SH-SY5Y (cell line): ENCODE data around the gene NAV2.
A peak's percentile ranks its signal among the peaks of the same experiment; 100 is the strongest.

Experiments used
- GATA2 ChIP-seq: IDR thresholded peaks from 2 replicates; pipeline ENCODE4 v1.6.1; 2011; ENCODE audit warnings: mild to moderate bottlenecking, low read depth, low read length
- GATA3 ChIP-seq: IDR thresholded peaks from 2 replicates; pipeline ENCODE4 v1.6.1; 2011; ENCODE audit warnings: low read depth, mild to moderate bottlenecking, low read length, moderate library complexity

The NAV2 gene

GRCh38 chr11:19767627-19768151 lies 55.1 kb downstream of the NAV2 start:
- TF ChIP-seq GATA3, result no peak
- peak; percentile 41 for TF ChIP-seq GATA2

- TF ChIP-seq GATA2, result no peak
- TF ChIP-seq GATA3, result no peak
Measured at GRCh38 chr11:19768197-19768596, 55.6 kb downstream of the NAV2 start.

- no peak for TF ChIP-seq GATA2
- TF ChIP-seq GATA3, result no peak
Measured at GRCh38 chr11:19768815-19769214, 56.2 kb downstream of the NAV2 start.

DNA sequence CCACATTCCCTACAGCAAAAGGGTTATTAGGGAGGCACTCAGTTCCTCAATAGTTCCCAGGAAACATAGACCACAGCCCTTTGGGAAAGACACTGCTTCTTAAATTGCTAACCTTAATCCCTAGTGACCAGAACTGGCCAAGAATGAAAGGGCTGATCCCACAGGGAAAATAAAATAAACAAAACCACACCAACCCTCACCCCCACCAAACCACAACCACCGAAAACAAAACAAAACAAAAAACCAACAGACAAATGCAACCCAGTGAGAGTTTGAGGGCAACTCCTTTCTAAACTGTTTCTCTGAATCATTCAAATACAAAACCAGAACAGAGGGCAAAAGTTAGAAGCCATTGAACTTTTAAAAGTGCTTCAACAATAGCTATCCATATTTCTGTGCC lies 57.2 kb downstream of the NAV2 start:
- no peak for TF ChIP-seq GATA2
- no peak for TF ChIP-seq GATA3

DNA sequence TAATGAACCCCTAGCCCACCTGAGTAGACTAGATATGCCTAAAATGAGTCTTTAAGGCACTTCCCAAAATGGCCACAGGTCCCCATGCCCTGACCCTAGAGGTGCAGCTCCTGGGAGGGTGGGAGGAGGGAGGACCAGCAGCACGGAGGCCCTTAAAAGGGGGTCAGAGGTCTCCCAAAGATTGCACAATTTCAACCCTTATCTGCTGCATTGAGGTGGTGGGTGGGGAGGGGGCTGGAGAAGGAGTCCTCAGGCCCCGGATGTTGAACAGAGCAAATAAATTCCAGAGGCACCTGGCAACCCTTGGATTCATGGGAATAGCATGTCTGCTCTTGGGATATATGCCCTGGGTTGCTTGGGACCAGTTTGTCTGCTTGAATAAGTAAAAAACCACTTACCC lies 57.6 kb downstream of the NAV2 start:
- TF ChIP-seq GATA2 (no peak), GATA3 (no peak)

DNA sequence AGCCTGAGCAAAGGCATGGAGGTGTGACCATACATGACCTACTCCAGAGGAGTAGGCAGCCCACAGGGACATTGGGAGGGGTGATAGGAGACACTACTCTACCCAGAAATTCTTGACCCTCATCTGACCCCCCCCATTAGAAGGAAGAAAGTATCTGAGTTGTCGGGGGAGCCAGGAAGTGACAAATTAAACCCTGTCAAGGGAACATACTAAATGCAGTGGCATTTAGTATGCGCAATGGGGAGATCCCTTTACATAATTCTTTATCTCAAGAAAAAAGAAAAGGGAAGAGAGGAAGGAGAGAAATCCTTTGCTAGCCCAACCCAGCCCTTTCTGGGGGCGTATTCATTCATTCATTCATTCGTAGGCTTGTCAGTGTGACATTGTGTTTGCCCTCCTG lies 58.8 kb downstream of the NAV2 start:
- no peak for TF ChIP-seq GATA3
- TF ChIP-seq GATA2, result no peak

- no peak for TF ChIP-seq GATA3
- TF ChIP-seq GATA2, result no peak
Measured at GRCh38 chr11:19772480-19772879, 59.8 kb downstream of the NAV2 start.

DNA sequence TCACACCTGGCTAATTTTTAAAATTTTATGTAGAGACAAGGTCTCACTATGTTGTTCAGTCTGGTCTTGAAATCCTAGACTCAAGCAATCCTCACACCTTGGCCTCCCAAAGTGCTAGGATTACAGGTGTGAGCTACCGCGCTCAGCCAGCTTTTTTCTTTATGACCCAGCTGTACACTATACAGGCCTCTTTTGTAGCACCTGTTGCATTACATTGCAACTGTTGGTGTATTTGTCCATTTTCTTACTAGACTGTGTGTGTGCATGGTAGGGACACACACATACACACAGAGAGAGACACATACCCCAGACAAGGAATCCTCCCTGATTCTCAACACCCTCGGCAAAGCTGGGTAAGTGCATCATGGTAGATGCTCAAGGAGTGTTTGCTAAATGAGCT lies 61.7 kb downstream of the NAV2 start:
- TF ChIP-seq GATA2, result no peak

- TF ChIP-seq GATA3, result no peak
- no peak for TF ChIP-seq GATA2
Measured at GRCh38 chr11:19774817-19775580, 62.4 kb downstream of the NAV2 start.

- no peak for TF ChIP-seq GATA3
- TF ChIP-seq GATA2, result no peak
Measured at GRCh38 chr11:19775622-19776021, 63.0 kb downstream of the NAV2 start.

DNA sequence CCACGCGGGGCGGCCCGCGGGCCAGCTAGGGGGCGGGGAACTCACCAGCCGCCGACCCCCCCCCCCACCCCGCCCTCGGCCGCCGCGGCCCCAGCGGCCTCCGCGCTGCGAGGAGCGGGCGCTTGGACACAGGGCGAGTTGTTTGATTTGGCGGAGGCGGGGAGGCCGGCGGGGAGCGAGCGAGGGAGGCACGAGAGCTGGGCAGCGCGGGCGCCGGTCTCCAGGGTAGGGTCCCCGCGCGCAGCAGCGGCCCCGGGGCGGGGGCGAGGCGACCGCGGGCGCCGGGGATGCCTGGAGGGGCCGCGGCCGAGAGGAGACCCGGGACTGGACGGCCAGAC lies 64.4 kb downstream of the NAV2 start:
- TF ChIP-seq GATA3 (no peak), GATA2 (no peak)

DNA sequence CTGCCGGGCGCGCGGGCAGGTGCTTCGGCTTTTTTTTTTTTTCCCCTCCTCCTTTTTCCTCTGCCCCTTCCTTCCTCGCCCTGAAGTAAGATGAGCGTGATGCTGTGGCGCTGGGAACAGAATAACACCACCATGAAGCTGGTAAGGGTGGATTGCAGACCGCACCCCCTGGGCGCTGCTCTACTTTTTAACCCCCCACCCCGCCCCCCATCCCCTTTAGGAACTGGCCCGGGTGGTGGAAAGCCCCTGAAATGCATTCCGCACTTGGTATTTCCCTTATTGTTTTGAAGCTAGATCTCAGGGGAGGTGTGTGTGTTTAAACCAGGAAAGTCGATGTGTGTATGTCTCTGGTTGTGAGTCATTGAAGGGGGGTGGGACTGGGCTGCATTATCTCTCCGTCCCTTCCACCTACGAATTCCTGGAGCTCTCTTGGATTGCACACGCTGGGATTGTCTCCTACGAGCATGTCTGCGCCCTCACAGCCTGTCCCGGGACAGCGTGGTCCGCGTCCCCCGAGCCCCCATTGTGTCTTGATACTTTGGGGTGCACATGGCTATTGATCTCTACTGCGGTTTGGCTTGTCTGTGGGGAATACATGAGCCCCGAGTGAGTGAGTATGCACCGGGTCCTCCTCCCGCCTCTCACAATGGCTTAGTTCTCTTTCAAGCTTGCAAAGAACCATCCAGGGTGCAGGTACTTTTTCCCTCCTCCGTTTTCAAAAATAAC lies 64.9 kb downstream of the NAV2 start:
- TF ChIP-seq GATA3, result no peak
- TF ChIP-seq GATA2, result no peak

DNA sequence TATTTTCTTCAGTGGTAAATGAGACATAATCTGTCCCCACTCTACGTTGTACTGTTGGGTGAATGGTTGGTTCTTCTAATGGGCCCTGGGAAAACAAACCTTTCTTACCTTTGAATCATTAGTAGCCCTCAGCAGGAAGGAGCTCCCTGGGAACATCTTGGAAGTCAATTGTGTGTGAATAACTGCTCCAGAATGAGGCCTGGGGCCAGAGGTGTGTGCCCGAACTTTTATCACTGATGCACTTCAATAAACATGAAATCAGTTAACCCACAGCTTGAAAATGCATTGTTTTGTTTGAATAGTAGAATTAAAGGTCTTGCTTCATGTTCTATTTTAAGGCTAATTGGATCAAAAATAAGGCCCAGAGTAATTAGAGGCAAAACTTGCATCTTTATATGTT lies 67.1 kb downstream of the NAV2 start:
- TF ChIP-seq GATA2 (no peak), GATA3 (no peak)

- no peak for TF ChIP-seq GATA3
- TF ChIP-seq GATA2, result no peak
Measured at GRCh38 chr11:19781351-19781750, 68.7 kb downstream of the NAV2 start.

GRCh38 chr11:19785265-19785664 lies 72.6 kb downstream of the NAV2 start:
- no peak for TF ChIP-seq GATA2
- TF ChIP-seq GATA3, result no peak

DNA sequence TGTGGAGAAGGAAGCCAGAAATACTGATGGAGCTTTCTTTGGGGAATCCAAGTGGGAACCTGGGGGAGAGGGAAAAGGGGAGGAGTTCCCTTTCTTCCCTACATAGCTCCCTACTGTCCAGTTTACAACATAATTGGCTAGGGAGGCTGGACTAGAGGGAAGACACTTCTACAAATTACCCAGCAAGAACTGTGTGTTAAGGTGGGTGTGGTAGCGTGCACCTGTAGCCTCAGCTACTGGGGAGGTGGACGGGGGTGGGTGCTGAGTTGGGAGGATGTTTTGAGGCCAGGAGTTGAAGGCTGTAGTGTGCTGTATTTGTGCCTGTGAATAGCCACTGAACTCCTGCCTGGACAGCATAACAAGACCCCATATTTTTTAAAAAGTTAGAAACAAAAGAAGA lies 74.0 kb downstream of the NAV2 start:
- no peak for TF ChIP-seq GATA2
